ENCODE measurements around the gene GABBR2. TPM values are rescaled to one million over a fixed set of nuclear protein-coding genes. Genes with fewer than 3 reads are reported as not detected.

GABBR2 gene
- total RNA-seq, 4 donors from 2014 or later: under 0.01 to 0.62 TPM; not detected in 2

DNA sequence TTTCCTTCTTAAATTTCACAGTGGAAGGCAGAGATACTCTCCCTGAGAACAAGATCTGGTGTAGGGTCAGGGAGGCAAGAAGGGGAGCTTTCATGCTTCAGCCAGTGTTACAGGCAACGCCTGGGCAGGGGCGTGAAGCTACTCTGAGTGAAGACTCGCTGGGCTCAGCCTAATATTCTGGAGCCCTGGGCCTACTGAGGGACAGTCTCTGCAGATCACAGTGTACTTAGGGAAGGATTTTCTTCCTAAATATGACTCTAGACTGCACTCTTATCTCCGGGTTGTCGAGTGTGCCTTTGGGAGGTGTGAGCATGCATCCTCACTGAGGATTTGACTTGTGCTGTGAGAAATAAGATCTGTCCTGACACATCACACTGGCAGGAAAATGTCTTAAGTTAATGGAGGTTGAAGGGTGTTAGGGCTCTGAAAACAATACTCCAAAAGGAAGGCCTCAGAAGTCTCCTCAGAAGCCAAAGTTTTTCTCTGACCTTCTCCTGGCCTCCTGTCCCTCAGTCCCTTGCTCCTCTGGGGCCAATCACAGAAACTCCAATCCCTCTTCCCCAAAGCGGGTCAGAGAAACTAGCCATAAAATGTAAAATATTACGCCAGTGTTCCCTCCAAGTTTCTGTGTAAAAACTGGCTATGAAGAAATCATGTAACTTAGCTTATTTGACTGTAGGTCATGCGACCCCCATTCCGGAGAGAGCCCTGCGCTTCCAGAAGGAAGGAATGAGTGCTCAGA, 296.5 kb downstream of the GABBR2 start:
- TF ChIP-seq, protein P1, sequence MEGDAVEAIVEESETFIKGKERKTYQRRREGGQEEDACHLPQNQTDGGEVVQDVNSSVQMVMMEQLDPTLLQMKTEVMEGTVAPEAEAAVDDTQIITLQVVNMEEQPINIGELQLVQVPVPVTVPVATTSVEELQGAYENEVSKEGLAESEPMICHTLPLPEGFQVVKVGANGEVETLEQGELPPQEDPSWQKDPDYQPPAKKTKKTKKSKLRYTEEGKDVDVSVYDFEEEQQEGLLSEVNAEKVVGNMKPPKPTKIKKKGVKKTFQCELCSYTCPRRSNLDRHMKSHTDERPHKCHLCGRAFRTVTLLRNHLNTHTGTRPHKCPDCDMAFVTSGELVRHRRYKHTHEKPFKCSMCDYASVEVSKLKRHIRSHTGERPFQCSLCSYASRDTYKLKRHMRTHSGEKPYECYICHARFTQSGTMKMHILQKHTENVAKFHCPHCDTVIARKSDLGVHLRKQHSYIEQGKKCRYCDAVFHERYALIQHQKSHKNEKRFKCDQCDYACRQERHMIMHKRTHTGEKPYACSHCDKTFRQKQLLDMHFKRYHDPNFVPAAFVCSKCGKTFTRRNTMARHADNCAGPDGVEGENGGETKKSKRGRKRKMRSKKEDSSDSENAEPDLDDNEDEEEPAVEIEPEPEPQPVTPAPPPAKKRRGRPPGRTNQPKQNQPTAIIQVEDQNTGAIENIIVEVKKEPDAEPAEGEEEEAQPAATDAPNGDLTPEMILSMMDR (IDR thresholded peaks at IDR 0.05): no peak
- no peak for TF ChIP-seq POLR2A (IDR thresholded peaks at IDR 0.05)
- Histone ChIP-seq H3K36me3 (no peaks in the 10 kb centered on the region), H3K4me3 (no peak overlapping the region), H3K27me3 (no peaks in the 10 kb centered on the region), H3K9me3 (no peaks in the 10 kb centered on the region), H3K4me1 (peaks cover 0 to 4% of the 10 kb centered on the region in 2 donors), H3K27ac (no peak overlapping the region)
- intact Hi-C loops (cut with DNase I; ENCODE audit: low total_unique reads): no loop called here
- no peak for DNase-seq

DNA sequence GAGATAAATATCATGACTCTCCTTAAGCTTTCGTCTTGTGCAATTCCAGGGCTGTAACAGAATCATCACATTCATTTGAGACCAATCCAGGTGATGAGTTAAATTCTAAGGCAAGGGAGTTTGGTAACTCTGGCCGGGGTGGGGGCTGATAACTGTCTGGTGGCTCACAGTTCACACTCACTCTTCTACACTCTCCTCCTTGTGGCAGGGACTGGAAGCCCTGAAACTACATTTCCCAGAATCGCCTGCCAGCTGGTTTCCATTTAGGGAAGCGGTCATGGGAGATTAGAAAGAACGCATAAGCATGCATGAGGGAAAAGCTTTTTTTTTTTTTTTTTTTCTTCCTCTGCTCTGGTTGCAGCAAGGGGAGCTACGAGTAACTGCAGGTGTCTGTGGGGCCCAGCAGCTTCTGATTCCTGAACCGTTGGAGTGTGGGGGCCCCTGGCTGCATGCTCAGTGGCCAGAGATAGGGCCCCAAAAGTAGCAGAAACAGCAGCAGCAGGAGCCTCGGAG, 298.5 kb downstream of the GABBR2 start:
- TF ChIP-seq POLR2A (IDR thresholded peaks at IDR 0.05): no peak
- TF ChIP-seq, protein P1 (IDR thresholded peaks at IDR 0.05): no peak
- H3K27ac ChIP-seq: no peak overlapping the region
- H3K36me3 ChIP-seq: no peaks in the 10 kb centered on the region
- H3K4me3 ChIP-seq: no peak overlapping the region
- intact Hi-C loops (cut with DNase I; ENCODE audit: low total_unique reads): no loop called here
- H3K27me3 ChIP-seq: no peaks in the 10 kb centered on the region
- DNase-seq: no peak
- H3K9me3 ChIP-seq: no peaks in the 10 kb centered on the region
- H3K4me1 ChIP-seq: peaks cover 0 to 4% of the 10 kb centered on the region in 2 donors

DNA sequence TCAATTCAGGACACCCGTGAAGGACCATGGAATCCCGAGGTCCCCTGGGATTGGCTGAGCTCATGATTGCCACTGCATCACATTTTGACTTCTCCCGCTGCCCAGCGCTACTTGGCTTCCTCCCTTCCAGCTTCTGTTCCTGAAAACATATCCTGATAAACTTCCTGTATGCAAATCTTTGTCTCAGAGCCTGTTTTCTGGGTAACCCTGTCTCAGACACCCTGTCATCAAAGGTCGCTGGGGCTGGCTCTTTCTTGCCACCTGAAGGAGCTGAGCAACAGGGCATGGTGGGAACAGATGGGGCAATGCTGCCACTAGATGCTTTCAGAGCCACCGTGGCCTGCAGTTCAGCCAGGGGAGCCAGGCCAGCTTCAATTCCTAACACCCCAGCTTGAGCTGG, 299.0 kb downstream of the GABBR2 start:
- TF ChIP-seq, protein P1 (IDR thresholded peaks at IDR 0.05): no peak
- TF ChIP-seq POLR2A (IDR thresholded peaks at IDR 0.05): no peak
- Histone ChIP-seq H3K4me1 (peaks cover 0 to 4% of the 10 kb centered on the region in 2 donors), H3K36me3 (no peaks in the 10 kb centered on the region), H3K27ac (no peak overlapping the region), H3K9me3 (no peaks in the 10 kb centered on the region), H3K27me3 (no peaks in the 10 kb centered on the region), H3K4me3 (no peak overlapping the region)
- intact Hi-C loops (cut with DNase I; ENCODE audit: low total_unique reads): no loop called here
- DNase-seq: no peak

DNA sequence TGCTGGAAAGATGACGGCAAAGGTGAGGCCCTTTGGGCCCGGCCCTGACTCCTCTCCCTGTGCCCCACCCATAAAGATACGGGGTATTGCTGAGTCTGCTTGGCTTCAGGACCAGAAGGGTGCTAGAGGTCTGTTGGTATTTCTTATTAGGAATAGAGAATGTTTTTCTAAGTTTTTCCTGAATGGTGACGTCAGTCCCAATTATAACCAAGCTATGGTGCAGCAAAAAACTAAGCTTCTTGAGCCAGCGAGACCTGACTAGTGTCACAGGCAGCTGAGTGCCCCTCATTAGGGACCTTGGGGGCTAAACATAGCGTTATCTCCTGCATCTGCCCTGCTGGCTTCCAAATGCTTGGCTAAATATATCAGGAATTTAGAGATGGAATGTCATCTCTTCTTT, 302.3 kb downstream of the GABBR2 start:
- Histone ChIP-seq H3K4me1 (peaks cover 0 to 4% of the 10 kb centered on the region in 2 donors), H3K27me3 (no peaks in the 10 kb centered on the region), H3K4me3 (no peak overlapping the region), H3K9me3 (no peaks in the 10 kb centered on the region), H3K27ac (no peak overlapping the region), H3K36me3 (no peaks in the 10 kb centered on the region)
- intact Hi-C loops (cut with DNase I; ENCODE audit: low total_unique reads): no loop called here
- TF ChIP-seq, protein P1 (IDR thresholded peaks at IDR 0.05): no peak
- no peak for TF ChIP-seq POLR2A (IDR thresholded peaks at IDR 0.05)
- no peak for DNase-seq

DNA sequence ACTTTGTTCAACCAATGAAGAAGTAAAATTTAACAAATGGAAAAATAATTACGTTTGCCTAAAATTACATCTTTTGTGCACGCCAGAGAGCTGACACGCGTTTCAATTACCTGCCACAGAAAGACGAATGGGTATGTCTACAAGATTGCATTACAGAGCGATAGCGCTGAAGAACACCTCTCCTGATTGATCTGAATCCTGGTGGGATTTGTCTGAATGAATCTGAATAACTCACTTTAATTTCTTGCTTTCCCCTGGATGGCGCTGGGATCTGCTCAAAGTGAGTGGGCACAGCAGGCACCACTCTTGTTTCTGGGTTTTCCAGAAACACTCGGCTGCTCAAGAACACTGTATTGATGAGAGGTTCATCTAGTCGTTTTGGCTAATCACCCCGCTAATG, 304.5 kb downstream of the GABBR2 start:
- H3K9me3 ChIP-seq: no peaks in the 10 kb centered on the region
- DNase-seq: no peak
- no peak for TF ChIP-seq POLR2A (IDR thresholded peaks at IDR 0.05)
- TF ChIP-seq, protein P1 (IDR thresholded peaks at IDR 0.05): no peak
- H3K4me3 ChIP-seq: no peak overlapping the region
- H3K27me3 ChIP-seq: no peaks in the 10 kb centered on the region
- intact Hi-C loops (cut with DNase I; ENCODE audit: low total_unique reads): no loop called here
- no peaks in the 10 kb centered on the region for H3K4me1 ChIP-seq
- H3K27ac ChIP-seq: no peak overlapping the region
- no peaks in the 10 kb centered on the region for H3K36me3 ChIP-seq

Data from uterus (tissue), 4 donors.